HEK293 (cell line): ENCODE results near the gene XPR1.

Source experiments
- TCF7L2 ChIP-seq: IDR thresholded peaks from 2 replicates; pipeline ENCODE4 v1.6.1; 2011; ENCODE audit warnings: low read depth, mild to moderate bottlenecking, inconsistent platforms, low read length, moderate library complexity, borderline replicate concordance
- TF ChIP-seq, protein P1 (sequence below): fragments of 450-650 bp; formaldehyde crosslinking; IDR thresholded peaks from 2 replicates; pipeline ENCODE4 v1.5.1; 2016; ENCODE audit warnings: missing biosample characterization, missing genetic modification characterization
- TF ChIP-seq, protein P2 (sequence below): fragments of 450-650 bp; formaldehyde crosslinking; IDR thresholded peaks from 2 replicates; pipeline ENCODE4 v1.5.1; 2016; ENCODE audit warnings: missing biosample characterization, missing genetic modification characterization

DNA sequence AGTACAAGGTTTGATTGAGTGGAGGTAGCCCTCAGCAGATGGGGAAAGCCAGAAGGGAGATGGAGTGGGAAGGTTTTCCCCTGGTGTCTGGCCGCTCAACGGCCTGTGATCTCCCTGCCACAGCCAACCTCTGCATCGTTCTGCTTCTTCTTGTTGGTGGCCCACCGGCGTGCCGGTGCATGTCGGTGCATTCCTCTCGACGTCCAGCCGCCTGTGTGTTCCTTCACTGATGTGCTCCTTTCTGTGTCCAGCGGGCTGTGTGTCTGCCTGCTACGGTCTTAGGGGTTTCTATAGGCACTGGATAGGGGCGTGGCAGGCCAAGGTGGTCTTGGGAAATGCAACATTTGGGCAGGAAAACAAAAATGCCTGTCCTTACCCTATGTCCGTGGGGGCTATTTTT, 101.0 kb downstream of the XPR1 start:
- TF ChIP-seq, protein P1, sequence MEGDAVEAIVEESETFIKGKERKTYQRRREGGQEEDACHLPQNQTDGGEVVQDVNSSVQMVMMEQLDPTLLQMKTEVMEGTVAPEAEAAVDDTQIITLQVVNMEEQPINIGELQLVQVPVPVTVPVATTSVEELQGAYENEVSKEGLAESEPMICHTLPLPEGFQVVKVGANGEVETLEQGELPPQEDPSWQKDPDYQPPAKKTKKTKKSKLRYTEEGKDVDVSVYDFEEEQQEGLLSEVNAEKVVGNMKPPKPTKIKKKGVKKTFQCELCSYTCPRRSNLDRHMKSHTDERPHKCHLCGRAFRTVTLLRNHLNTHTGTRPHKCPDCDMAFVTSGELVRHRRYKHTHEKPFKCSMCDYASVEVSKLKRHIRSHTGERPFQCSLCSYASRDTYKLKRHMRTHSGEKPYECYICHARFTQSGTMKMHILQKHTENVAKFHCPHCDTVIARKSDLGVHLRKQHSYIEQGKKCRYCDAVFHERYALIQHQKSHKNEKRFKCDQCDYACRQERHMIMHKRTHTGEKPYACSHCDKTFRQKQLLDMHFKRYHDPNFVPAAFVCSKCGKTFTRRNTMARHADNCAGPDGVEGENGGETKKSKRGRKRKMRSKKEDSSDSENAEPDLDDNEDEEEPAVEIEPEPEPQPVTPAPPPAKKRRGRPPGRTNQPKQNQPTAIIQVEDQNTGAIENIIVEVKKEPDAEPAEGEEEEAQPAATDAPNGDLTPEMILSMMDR (tag by site-specific recombination): no peak
- TF ChIP-seq, protein P2, sequence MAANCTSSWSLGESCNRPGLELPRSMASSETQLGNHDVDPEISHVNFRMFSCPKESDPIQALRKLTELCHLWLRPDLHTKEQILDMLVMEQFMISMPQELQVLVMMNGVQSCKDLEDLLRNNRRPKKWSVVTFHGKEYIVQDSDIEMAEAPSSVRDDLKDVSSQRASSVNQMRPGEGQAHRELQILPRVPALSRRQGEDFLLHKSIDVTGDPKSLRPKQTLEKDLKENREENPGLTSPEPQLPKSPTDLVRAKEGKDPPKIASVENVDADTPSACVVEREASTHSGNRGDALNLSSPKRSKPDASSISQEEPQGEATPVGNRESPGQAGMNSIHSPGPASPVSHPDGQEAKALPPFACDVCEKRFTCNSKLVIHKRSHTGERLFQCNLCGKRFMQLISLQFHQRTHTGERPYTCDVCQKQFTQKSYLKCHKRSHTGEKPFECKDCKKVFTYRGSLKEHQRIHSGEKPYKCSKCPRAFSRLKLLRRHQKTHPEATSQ (tag by site-specific recombination): no peak
- TF ChIP-seq TCF7L2: no peak
